BE2C (cell line): ENCODE data around the gene DPH6.
"Not testable (repeated sequence)": the region's sequence is repeated elsewhere in the genome, so short reads cannot be mapped to it uniquely, and the experiment has no call there.

Experiments used
- DNase-seq: peaks from one replicate; pipeline ENCODE4 v3.0.0-alpha.2; 2020
- H3K27me3 ChIP-seq: fragments of 250-450 bp; sonication (Bioruptor Pico); 2 replicates; pipeline ENCODE4 v1.5.1; 2020; ENCODE audit warnings: mild to moderate bottlenecking
- H3K36me3 ChIP-seq: fragments of 250-450 bp; sonication (Bioruptor Pico); 2 replicates; pipeline ENCODE4 v1.5.1; 2020; ENCODE audit warnings: mild to moderate bottlenecking
- H3K4me1 ChIP-seq: fragments of 250-450 bp; sonication (Bioruptor Pico); 2 replicates; pipeline ENCODE4 v1.5.1; 2020
- H3K4me3 ChIP-seq: 2 replicates; pipeline ENCODE4 v1.5.1; 2011; ENCODE audit warnings: low read depth, low read length
- H3K9me3 ChIP-seq: fragments of 250-450 bp; sonication (Bioruptor Pico); 2 replicates; pipeline ENCODE4 v1.5.1; 2020
- CTCF ChIP-seq: IDR thresholded peaks from 2 replicates; pipeline ENCODE4 v1.5.1; 2012; ENCODE audit warnings: mild to moderate bottlenecking, low read depth, low read length

The DPH6 gene

GRCh38 chr15:35383506-35383905, 162.5 kb downstream of the DPH6 start:
- Histone ChIP-seq H3K4me3 (no peak overlapping the region), H3K9me3 (no peaks in the 10 kb centered on the region), H3K27me3 (no peaks in the 10 kb centered on the region), H3K36me3 (no peaks in the 10 kb centered on the region), H3K4me1 (no peaks in the 10 kb centered on the region)
- DNase-seq = no peak
- TF ChIP-seq CTCF = no peak

- H3K27me3 ChIP-seq = no peaks in the 10 kb centered on the region
- no peaks in the 10 kb centered on the region for H3K36me3 ChIP-seq
- no peaks in the 10 kb centered on the region for H3K9me3 ChIP-seq
- DNase-seq = no peak
- H3K4me3 ChIP-seq = no peak overlapping the region
- no peaks in the 10 kb centered on the region for H3K4me1 ChIP-seq
- TF ChIP-seq CTCF = no peak
Measured at GRCh38 chr15:35381328-35381727, 164.6 kb downstream of the DPH6 start.

- DNase-seq = no peak
- no peak for TF ChIP-seq CTCF
Measured at GRCh38 chr15:35379972-35380371, 166.0 kb downstream of the DPH6 start.

GRCh38 chr15:35378454-35378853, 167.5 kb downstream of the DPH6 start:
- not testable (repeated sequence) for DNase-seq, H3K9me3 ChIP-seq, H3K4me1 ChIP-seq, H3K4me3 ChIP-seq, H3K36me3 ChIP-seq, H3K27me3 ChIP-seq

More at GRCh38 chr15:35379972-35380371, 166.0 kb downstream of the DPH6 start:
- Histone ChIP-seq H3K36me3 (no peaks in the 10 kb centered on the region), H3K9me3 (no peaks in the 10 kb centered on the region), H3K4me3 (no peak overlapping the region), H3K4me1 (no peaks in the 10 kb centered on the region), H3K27me3 (no peaks in the 10 kb centered on the region)

GRCh38 chr15:35376707-35377106, 169.3 kb downstream of the DPH6 start:
- TF ChIP-seq CTCF = no peak
- H3K27me3 ChIP-seq = no peaks in the 10 kb centered on the region
- DNase-seq = no peak
- H3K4me3 ChIP-seq = no peak overlapping the region
- no peaks in the 10 kb centered on the region for H3K4me1 ChIP-seq
- H3K9me3 ChIP-seq = no peaks in the 10 kb centered on the region
- no peaks in the 10 kb centered on the region for H3K36me3 ChIP-seq

GRCh38 chr15:35374661-35375060, 171.3 kb downstream of the DPH6 start:
- H3K27me3 ChIP-seq = no peaks in the 10 kb centered on the region
- no peak overlapping the region for H3K4me3 ChIP-seq
- no peaks in the 10 kb centered on the region for H3K4me1 ChIP-seq
- no peaks in the 10 kb centered on the region for H3K9me3 ChIP-seq
- DNase-seq = no peak
- TF ChIP-seq CTCF = no peak
- no peaks in the 10 kb centered on the region for H3K36me3 ChIP-seq
